HL-60 (cell line): Measurements from ENCODE around the gene LINGO1.

Source experiments
- DNase-seq, 2 experiments: peaks; one replicate each; pipeline ENCODE4 v3.0.0-alpha.2; 2010 to 2020; ENCODE audit warnings: low read depth in 1 of 2, low spot score in 1 of 2
- H3K27ac ChIP-seq: fragments of 250-450 bp; sonication (Bioruptor Pico); replicated peaks from 2 replicates; pipeline ENCODE4 v1.5.1; 2020; ENCODE audit warnings: mild to moderate bottlenecking, moderate library complexity
- H3K27me3 ChIP-seq: fragments of 250-450 bp; sonication (Bioruptor Pico); 2 replicates; pipeline ENCODE4 v1.5.1; 2021; ENCODE audit warnings: mild to moderate bottlenecking, moderate library complexity; ENCODE audit not compliant: insufficient read depth, poor library complexity, severe bottlenecking
- H3K4me3 ChIP-seq: replicated peaks from 2 replicates; pipeline ENCODE4 v1.5.1; 2011; ENCODE audit warnings: mild to moderate bottlenecking, control low read depth, low read length; ENCODE audit not compliant: insufficient read depth
- GABPA ChIP-seq: IDR thresholded peaks from 2 replicates; pipeline ENCODE4 v1.6.1; 2012; ENCODE audit warnings: low read depth
- POLR2AphosphoS5 ChIP-seq: IDR thresholded peaks from 2 replicates; pipeline ENCODE4 v1.6.1; 2012; ENCODE audit warnings: low read depth
- SPI1 ChIP-seq: IDR thresholded peaks from 2 replicates; pipeline ENCODE4 v1.6.1; 2012; ENCODE audit warnings: low read depth, mild to moderate bottlenecking, borderline replicate concordance
- TF ChIP-seq, protein P1 (sequence below): IDR thresholded peaks from one replicate; pipeline ENCODE4 v1.5.1; 2011; ENCODE audit warnings: low read length, control low read depth, inconsistent platforms; ENCODE audit not compliant: insufficient read depth
- TF ChIP-seq, protein P2 (sequence below): IDR thresholded peaks from 2 replicates; pipeline ENCODE4 v1.6.1; 2012; ENCODE audit warnings: low read depth; ENCODE audit not compliant: insufficient replicate concordance

LINGO1 gene

DNA sequence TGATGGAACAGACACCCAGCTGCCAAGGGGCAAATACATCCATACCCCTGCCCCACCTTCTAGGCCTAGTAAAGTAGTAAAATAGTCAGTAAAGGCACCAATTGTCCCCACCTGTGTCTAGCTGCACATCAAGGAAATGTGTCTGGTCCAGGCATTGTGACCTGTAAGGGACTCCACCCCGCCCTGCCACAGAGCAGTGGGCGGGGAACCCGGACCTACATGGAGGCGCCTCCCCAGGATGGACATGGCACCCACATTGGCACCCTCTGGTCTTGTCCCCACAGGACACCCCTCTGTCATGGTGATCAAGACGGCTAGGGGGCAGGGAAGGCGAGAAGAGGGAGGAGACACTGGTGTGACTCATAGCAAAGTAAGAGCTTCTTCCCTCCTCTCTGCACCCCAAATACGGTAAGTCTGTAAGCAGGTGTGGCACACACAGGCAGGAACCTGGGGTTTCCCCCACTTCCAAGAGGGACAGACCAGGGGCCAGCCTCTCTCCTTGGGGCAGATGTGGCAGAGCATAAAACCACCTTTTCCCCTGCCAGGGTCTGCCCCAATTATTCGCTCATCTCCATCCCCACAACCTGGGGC, 13.5 kb upstream of the LINGO1 start:
- Histone ChIP-seq H3K4me3 (no peak overlapping the region), H3K27me3 (peaks cover 2% of the 10 kb centered on the region), H3K27ac (no peak overlapping the region)
- TF ChIP-seq, protein P1, sequence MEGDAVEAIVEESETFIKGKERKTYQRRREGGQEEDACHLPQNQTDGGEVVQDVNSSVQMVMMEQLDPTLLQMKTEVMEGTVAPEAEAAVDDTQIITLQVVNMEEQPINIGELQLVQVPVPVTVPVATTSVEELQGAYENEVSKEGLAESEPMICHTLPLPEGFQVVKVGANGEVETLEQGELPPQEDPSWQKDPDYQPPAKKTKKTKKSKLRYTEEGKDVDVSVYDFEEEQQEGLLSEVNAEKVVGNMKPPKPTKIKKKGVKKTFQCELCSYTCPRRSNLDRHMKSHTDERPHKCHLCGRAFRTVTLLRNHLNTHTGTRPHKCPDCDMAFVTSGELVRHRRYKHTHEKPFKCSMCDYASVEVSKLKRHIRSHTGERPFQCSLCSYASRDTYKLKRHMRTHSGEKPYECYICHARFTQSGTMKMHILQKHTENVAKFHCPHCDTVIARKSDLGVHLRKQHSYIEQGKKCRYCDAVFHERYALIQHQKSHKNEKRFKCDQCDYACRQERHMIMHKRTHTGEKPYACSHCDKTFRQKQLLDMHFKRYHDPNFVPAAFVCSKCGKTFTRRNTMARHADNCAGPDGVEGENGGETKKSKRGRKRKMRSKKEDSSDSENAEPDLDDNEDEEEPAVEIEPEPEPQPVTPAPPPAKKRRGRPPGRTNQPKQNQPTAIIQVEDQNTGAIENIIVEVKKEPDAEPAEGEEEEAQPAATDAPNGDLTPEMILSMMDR: no peak
- no peak for TF ChIP-seq SPI1
- TF ChIP-seq POLR2AphosphoS5: no peak
- TF ChIP-seq, protein P2, sequence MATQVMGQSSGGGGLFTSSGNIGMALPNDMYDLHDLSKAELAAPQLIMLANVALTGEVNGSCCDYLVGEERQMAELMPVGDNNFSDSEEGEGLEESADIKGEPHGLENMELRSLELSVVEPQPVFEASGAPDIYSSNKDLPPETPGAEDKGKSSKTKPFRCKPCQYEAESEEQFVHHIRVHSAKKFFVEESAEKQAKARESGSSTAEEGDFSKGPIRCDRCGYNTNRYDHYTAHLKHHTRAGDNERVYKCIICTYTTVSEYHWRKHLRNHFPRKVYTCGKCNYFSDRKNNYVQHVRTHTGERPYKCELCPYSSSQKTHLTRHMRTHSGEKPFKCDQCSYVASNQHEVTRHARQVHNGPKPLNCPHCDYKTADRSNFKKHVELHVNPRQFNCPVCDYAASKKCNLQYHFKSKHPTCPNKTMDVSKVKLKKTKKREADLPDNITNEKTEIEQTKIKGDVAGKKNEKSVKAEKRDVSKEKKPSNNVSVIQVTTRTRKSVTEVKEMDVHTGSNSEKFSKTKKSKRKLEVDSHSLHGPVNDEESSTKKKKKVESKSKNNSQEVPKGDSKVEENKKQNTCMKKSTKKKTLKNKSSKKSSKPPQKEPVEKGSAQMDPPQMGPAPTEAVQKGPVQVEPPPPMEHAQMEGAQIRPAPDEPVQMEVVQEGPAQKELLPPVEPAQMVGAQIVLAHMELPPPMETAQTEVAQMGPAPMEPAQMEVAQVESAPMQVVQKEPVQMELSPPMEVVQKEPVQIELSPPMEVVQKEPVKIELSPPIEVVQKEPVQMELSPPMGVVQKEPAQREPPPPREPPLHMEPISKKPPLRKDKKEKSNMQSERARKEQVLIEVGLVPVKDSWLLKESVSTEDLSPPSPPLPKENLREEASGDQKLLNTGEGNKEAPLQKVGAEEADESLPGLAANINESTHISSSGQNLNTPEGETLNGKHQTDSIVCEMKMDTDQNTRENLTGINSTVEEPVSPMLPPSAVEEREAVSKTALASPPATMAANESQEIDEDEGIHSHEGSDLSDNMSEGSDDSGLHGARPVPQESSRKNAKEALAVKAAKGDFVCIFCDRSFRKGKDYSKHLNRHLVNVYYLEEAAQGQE: no peak
- no peak for DNase-seq

DNA sequence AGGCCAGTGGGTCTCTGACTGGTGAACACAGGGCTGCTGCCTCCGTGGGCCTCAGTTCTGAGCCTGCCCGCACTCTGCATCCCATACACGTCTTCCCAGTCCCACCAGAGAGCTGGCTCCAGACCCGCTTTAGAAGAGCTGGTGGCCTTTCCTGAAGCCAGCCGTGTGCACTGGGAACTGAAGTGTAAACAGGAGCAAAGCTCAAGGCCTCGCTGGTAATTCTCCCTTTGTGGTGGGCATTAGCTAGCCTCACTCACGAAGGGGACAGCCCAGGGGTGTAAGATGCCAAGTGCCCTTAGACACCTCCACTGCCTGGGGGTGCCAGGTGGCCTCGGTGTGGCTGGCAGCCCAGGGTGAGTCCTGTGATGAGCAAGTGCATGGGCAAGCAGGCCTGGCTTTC, 12.9 kb upstream of the LINGO1 start:
- Histone ChIP-seq H3K27me3 (peaks cover under 1% of the 10 kb centered on the region), H3K4me3 (no peak overlapping the region), H3K27ac (no peak overlapping the region)
- TF ChIP-seq POLR2AphosphoS5 (no peak), GABPA (no peak), SPI1 (no peak)
- TF ChIP-seq, protein P1: no peak
- TF ChIP-seq, protein P2: no peak
- DNase-seq: no peak

DNA sequence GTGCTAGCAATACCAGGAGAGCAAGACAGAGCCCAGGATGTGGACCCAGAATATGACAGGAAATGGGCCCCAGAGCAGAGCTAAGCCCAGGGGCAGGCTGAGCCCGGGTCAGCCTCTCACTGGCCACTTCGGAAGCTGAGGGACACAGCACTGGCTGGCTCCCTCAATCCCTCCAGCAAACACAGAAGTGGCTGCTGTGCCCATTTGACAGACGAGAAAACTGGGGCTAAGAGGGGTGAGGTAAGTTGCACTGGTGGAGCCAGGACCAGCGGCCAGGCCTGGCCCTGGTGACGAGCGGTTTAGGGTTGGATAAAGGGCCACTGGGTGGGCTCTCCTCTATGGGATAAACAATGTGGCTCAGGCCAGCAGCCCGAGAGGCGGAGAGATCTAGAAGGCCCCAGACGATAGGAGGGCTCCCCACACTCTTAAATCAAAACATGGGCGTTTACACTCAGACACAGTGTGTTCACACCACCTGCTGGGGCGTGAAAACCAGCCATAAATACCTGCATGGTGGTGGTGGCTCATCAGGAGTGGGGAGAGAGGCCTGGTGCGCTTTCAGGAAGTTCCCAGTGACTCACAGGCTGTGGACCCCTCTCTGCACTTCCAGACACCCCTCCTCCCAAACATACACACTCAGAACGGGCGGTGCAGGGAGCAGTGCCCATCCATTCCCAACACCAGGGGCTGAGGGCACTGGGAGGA, 12.0 kb upstream of the LINGO1 start:
- no peak for DNase-seq
- no peak overlapping the region for H3K4me3 ChIP-seq
- no peak for TF ChIP-seq POLR2AphosphoS5
- TF ChIP-seq, protein P2: no peak
- TF ChIP-seq, protein P1: no peak
- no peak for TF ChIP-seq SPI1
- no peak for TF ChIP-seq GABPA
- no peaks in the 10 kb centered on the region for H3K27me3 ChIP-seq
- H3K27ac ChIP-seq: no peak overlapping the region
